Measurements from ENCODE around the gene TMEM132C. TPM values are rescaled to one million over a fixed set of nuclear protein-coding genes. Genes with fewer than 3 reads are reported as not detected.

TMEM132C gene
- total and polyA plus RNA-seq, 2 donors (not counting 1 experiment from before 2014, with no cell fraction given), result not detected

- ATAC-seq (ENCODE audit: low read depth), result no peak
- no peaks in the 10 kb centered on the region for H3K27me3 ChIP-seq (replicated peaks in 1 of 4; ENCODE audit: control extremely low read depth in 1 of 4, control insufficient read depth in 3 of 4, insufficient read depth in 4 of 4, low read length in 3 of 4)
- CTCF ChIA-PET, result no interaction called here
Observed at GRCh38 chr12:128286970-128287369, 20.0 kb downstream of the TMEM132C start.

DNA sequence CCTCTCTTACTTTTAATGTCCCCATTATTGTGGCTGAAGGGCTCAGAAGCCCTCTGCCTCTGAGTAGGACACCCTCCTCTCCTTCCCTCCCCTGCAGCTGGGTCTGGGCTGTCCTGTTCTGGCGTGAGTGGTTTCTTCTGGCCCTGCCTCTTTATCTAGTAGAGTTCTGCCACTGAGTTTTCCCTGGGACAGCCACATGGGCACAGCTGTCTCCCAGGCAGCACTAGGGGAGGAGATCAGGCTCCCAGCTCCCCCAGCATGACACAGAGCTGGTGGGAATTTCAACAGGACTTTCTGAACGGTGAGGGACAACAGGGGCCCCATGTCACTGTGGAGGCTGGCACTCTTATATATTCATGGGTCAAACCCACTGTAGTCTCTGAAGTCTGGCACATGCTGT, 21.4 kb downstream of the TMEM132C start:
- H3K9ac ChIP-seq (ENCODE audit: low read length), result no peak overlapping the region
- WGBS (ENCODE audit: insufficient coverage), result 71% methylated on average over 2 of the region's 2 CpGs
- CTCF ChIA-PET, result no interaction called here
- intact Hi-C loops (cut with micrococcal nuclease), result no loop called here
- H3K4me1 ChIP-seq (ENCODE audit: control insufficient read depth in 2 of 2, insufficient read depth in 2 of 2, low read length in 2 of 2), result no peaks in the 10 kb centered on the region
- H2AFZ ChIP-seq (ENCODE audit: insufficient read depth, low read depth, low read length, poor library complexity, severe bottlenecking), result no peak overlapping the region
- no peaks in the 10 kb centered on the region for H3K79me2 ChIP-seq (ENCODE audit: control insufficient read depth, insufficient read depth, low read length)
- peaks cover 0 to 13% (median 0%) of the 10 kb centered on the region in 3 donors for H3K9me3 ChIP-seq (ENCODE audit: control extremely low read depth in 1 of 3, control insufficient read depth in 2 of 3, insufficient read depth in 1 of 3, low read length in 2 of 3)
- H4K20me1 ChIP-seq (ENCODE audit: control insufficient read depth, insufficient read depth, low read length, poor library complexity, severe bottlenecking), result no peaks in the 10 kb centered on the region
- no peak overlapping the region for H3K27ac ChIP-seq (ENCODE audit: low read length in 2 of 2)
- POLR2A ChIA-PET, result interaction anchor here (0.6 kb wide), 1 partner anchor 18 kb away, joined by 3 read pairs; no protein-coding TSS in a partner anchor
- Mint-ChIP-seq H3K9me3 (ENCODE audit: insufficient read depth) (no peaks in the 10 kb centered on the region), H3K4me1 (no peaks in the 10 kb centered on the region), H3K27ac (no peak overlapping the region), H3K4me3 (no peak overlapping the region), H3K27me3 (no peaks in the 10 kb centered on the region)
- H3K36me3 ChIP-seq (replicated peaks in 1 of 2; ENCODE audit: control extremely low read depth in 1 of 2, control insufficient read depth in 1 of 2, extremely low read depth in 1 of 2, insufficient read depth in 2 of 2, low read length in 1 of 2), result no peaks in the 10 kb centered on the region
- no peaks in the 10 kb centered on the region for H3K27me3 ChIP-seq (replicated peaks in 1 of 4; ENCODE audit: control extremely low read depth in 1 of 4, control insufficient read depth in 3 of 4, insufficient read depth in 4 of 4, low read length in 3 of 4)
- H3K4me2 ChIP-seq (replicated peaks; ENCODE audit: low read depth, low read length, poor library complexity, severe bottlenecking), result no peak overlapping the region
- TF ChIP-seq CTCF (IDR thresholded peaks at IDR 0.05) (no peak), EZH2 (IDR thresholded peaks at IDR 0.05; ENCODE audit: borderline replicate concordance, insufficient read depth, low read depth, low read length, poor library complexity, severe bottlenecking) (no peak)
- DNase-seq (no peak), ATAC-seq (ENCODE audit: low read depth) (no peak)
- H3K4me3 ChIP-seq (ENCODE audit: control extremely low read depth in 1 of 5, extremely low read depth in 1 of 5, insufficient read depth in 1 of 5, low read depth in 2 of 5, low read length in 4 of 5), result no peak overlapping the region

More at GRCh38 chr12:128286970-128287369, 20.0 kb downstream of the TMEM132C start:
- Histone ChIP-seq H3K4me3 (ENCODE audit: control extremely low read depth in 1 of 5, extremely low read depth in 1 of 5, insufficient read depth in 1 of 5, low read depth in 2 of 5, low read length in 4 of 5) (no peak overlapping the region), H3K9ac (ENCODE audit: low read length) (no peak overlapping the region), H3K9me3 (ENCODE audit: control extremely low read depth in 1 of 3, control insufficient read depth in 2 of 3, insufficient read depth in 1 of 3, low read length in 2 of 3) (peaks cover 0 to 13% (median 0%) of the 10 kb centered on the region in 3 donors), H3K27ac (ENCODE audit: low read length in 2 of 2) (no peak overlapping the region), H3K36me3 (replicated peaks in 1 of 2; ENCODE audit: control extremely low read depth in 1 of 2, control insufficient read depth in 1 of 2, extremely low read depth in 1 of 2, insufficient read depth in 2 of 2, low read length in 1 of 2) (no peaks in the 10 kb centered on the region), H3K4me1 (ENCODE audit: control insufficient read depth in 2 of 2, insufficient read depth in 2 of 2, low read length in 2 of 2) (no peaks in the 10 kb centered on the region), H4K20me1 (ENCODE audit: control insufficient read depth, insufficient read depth, low read length, poor library complexity, severe bottlenecking) (no peaks in the 10 kb centered on the region), H3K4me2 (replicated peaks; ENCODE audit: low read depth, low read length, poor library complexity, severe bottlenecking) (no peak overlapping the region), H3K79me2 (ENCODE audit: control insufficient read depth, insufficient read depth, low read length) (no peaks in the 10 kb centered on the region), H2AFZ (ENCODE audit: insufficient read depth, low read depth, low read length, poor library complexity, severe bottlenecking) (no peak overlapping the region)
- H3K4me3 Mint-ChIP-seq, result no peak overlapping the region
- no peak for TF ChIP-seq CTCF (IDR thresholded peaks at IDR 0.05)
- TF ChIP-seq EZH2 (IDR thresholded peaks at IDR 0.05; ENCODE audit: borderline replicate concordance, insufficient read depth, low read depth, low read length, poor library complexity, severe bottlenecking), result no peak
- 86% methylated on average over 1 of the region's 1 CpG for WGBS (ENCODE audit: insufficient coverage)
- no peaks in the 10 kb centered on the region for H3K27me3 Mint-ChIP-seq
- POLR2A ChIA-PET, result no interaction called here
- H3K27ac Mint-ChIP-seq, result no peak overlapping the region
- H3K9me3 Mint-ChIP-seq (ENCODE audit: insufficient read depth), result no peaks in the 10 kb centered on the region
- H3K4me1 Mint-ChIP-seq, result no peaks in the 10 kb centered on the region
- no peak for DNase-seq
- intact Hi-C loops (cut with micrococcal nuclease), result no loop called here

Data from B cell (primary cell).